ENCODE results near the gene PLXND1.

PLXND1 gene

DNA sequence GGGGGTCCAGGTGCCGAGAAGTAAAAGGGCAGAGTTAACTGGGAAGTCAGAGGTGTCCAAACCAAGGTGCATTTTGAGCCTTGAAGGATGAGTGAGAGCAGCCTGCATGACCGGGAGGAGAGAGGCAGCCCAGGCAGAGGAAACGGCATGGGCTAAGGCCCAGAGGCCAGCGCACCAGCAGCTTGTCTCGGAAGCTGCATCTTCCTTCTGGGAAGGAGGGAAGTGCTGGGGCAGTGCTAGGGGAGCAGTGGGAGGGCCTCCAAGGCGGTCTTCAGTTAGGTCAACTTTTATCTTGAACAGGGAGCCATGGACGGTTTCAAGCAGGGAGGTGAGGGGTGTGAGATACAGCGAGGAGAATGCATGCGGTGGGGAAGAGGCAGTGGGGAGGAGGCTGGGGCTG, 62.5 kb downstream of the PLXND1 start:
- no peak for DNase-seq

DNA sequence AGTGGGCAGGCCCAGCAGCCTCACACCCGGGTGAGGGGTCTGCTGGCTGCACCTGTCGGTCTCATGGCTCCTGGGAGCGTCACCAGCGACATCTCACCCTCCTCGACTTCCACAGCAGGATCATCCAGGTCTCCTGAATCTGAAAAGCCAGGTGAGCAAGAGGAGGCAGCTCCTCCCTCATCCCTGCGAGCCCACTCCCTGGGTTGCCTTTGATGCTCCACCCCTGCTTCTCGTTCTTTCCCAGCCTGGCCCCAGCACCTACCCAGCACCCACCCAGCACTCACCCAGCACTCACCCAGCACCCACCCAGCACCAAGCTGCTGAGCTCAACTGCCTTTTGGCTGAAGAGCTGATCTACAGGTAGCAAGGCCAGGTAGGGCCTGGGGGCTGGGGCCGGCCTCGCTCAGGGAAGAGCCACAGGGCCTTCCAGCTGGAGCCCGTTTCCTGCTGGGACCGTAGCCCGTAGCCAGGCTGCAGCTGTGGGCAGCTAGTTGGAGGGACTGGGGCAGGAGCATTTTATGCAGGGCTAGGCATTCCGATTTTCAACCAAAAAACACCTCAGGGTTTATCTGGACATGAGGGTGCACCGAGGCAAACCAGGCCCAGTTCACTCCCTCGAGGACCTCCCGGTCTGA, 63.2 kb downstream of the PLXND1 start, which contains the start of gene H1-8:
TSS of gene H1-8 (plus strand) at position 20 of the 635 bp plus-strand sequence. CDS start at position 64, 44 bp downstream.
- no peak for DNase-seq

DNA sequence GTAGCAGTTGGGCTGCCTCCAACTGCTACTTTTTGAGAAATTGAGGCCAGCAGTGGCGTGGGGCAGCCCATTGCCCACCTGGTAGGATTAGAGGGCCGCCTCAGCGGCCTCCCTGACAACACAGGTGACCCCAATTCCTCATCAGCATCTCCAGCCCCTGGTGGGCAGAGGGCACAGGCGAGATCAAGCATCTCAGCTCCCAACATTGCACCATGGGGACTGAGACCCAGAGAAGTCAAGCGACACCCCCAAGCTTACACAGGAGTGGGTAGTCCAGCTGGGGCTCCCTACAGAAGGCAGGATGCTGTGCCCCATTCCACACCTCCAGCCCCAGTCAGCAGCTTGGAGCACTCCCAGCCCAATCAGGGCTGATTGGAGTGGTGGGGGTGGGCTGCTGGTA, 63.7 kb downstream of the PLXND1 start:
- DNase-seq = no peak

DNA sequence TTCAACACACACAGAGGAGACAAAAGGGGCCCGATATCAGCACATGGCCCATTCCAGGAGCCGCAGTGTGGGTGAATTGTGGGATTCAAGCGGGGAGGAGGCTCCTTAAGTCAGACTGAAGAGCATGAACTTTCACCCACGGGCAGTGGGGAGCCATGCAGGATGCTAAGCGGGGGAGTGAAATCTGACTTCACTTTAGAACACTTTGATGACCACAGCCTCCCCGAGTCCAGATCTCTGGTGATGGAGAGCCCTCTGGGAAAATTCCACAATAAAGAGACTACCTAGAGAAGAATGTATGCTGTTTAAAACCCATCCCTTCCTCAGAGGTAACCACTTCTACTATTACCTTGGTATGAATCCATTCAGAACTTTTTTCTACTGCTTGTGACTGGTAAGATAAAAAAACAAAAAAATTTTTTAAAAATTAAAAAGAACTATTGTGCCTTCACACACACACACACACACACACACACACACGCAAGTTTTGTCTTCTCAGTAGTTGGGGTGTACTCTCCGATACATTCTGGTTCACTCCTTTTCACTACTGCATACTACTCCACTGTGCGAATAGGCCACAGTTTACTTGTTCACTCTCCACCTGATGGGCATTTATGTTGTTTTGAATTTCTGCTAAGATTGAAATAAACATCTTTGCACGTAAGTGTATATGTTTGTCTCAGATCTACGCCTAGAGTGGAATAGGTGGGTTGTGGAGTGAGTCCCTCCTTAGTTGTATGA, 65.5 kb downstream of the PLXND1 start:
- no peak for DNase-seq

GRCh38 chr3:129539206-129539605, 67.3 kb downstream of the PLXND1 start:
- no peak for DNase-seq

GRCh38 chr3:129536804-129537203, 69.7 kb downstream of the PLXND1 start:
- no peak for DNase-seq

DNA sequence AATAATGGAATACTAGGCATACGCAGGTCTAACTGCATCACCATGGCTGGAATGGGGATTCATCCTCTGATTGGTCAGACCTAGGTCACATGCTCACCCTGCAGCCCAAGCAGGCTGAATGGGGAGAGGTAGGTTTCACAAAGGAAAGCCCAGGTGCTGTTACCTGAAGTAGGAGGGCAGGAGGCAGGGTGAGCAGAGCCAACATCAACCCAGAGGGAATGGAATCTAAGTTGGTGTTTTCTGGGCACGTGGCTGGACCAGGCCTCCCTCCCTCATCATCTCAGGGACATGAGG, 70.2 kb downstream of the PLXND1 start:
- DNase-seq = no peak

DNA sequence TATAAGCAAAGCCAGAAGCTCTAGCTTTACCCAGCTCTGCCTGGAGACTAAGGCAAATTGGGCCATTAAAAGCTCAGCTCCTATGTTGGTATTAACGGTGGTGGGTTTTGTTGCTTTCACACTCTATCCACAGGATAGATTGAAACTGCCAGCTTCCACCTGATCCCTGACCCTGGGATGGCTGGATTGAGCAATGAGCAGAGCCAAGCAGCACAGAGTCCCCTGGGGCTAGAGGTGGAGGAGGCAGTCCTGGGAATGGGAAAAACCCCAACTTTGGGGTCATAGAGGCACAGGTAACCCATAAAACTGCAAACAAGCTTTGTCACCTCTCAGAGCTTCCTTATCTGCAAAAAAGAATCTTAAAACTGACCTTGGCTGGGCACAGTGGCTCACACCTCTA, 71.4 kb downstream of the PLXND1 start:
- DNase-seq = no peak

DNA sequence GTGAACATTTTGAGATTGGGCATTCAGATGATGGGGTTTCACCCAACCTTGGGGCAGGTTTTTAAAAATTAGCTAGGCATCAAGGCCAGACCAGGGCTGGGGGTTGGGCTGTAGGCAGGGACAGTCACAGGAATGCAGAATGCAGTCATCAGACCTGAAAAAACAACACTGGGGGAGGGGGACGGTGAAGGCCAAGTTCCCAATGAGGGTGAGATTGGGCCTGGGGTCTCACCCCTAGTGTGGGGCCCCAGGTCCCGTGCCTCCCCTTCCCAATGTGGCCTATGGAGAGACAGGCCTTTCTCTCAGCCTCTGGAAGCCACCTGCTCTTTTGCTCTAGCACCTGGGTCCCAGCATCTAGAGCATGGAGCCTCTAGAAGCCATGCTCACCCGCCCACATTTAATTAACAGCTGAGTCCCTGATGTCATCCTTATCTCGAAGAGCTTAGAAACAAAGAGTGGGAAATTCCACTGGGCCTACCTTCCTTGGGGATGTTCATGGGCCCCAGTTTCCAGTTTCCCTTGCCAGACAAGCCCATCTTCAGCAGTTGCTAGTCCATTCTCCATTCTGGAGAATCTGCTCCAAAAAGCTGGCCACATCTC, 71.9 kb downstream of the PLXND1 start:
- DNase-seq = no peak

DNA sequence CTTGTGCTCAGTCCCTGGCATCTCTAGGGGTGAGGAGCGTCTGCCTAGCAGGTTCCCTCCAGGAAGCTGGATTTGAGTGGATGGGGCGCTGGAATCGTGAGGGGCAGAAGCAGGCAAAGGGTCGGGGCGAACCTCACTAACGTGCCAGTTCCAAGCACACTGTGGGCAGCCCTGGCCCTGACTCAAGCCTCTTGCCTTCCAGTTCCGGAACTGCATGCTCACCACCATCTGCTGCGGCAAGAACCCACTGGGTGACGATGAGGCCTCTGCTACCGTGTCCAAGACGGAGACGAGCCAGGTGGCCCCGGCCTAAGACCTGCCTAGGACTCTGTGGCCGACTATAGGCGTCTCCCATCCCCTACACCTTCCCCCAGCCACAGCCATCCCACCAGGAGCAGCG, 73.1 kb downstream of the PLXND1 start:
- DNase-seq = no peak

DNA sequence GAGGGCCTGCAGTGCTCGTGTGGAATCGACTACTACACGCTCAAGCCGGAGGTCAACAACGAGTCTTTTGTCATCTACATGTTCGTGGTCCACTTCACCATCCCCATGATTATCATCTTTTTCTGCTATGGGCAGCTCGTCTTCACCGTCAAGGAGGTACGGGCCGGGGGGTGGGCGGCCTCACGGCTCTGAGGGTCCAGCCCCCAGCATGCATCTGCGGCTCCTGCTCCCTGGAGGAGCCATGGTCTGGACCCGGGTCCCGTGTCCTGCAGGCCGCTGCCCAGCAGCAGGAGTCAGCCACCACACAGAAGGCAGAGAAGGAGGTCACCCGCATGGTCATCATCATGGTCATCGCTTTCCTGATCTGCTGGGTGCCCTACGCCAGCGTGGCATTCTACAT, 74.2 kb downstream of the PLXND1 start:
- no peak for DNase-seq

- no peak for DNase-seq
These were observed 74.8 kb downstream of the PLXND1 start for GRCh38 chr3:129531699-129532098.

GRCh38 chr3:129530821-129531220, 75.7 kb downstream of the PLXND1 start:
- DNase-seq = no peak

GRCh38 chr3:129530251-129530791, 76.2 kb downstream of the PLXND1 start:
- DNase-seq = no peak

- DNase-seq = no peak
These were observed 76.9 kb downstream of the PLXND1 start for GRCh38 chr3:129529436-129530210.

DNA sequence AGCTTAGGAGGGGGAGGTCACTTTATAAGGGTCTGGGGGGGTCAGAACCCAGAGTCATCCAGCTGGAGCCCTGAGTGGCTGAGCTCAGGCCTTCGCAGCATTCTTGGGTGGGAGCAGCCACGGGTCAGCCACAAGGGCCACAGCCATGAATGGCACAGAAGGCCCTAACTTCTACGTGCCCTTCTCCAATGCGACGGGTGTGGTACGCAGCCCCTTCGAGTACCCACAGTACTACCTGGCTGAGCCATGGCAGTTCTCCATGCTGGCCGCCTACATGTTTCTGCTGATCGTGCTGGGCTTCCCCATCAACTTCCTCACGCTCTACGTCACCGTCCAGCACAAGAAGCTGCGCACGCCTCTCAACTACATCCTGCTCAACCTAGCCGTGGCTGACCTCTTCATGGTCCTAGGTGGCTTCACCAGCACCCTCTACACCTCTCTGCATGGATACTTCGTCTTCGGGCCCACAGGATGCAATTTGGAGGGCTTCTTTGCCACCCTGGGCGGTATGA, 77.8 kb downstream of the PLXND1 start, which contains the start of gene RHO:
TSS of gene RHO (plus strand) at position 51 of the 512 bp plus-strand sequence. CDS start at position 146, 95 bp downstream.
- no peak for DNase-seq

DNA sequence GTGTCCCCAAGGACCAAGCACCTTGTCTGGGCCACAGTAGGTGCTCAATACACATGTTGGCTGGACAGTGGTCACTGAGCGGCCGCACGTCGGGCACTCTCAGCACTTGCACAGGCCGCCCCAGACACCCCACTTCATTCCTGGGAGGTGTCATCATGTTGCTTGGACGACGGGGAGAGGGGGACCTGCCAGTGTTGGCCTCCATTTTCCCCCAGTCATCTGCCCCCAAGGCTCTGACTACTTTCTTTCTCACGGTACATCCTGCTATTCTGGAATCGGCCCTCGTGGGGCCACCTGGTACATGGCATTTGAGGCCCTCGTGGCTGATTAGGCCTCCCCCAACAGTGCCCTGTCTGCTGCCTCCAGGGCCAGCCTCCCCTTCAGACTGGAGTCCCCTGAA, 79.2 kb downstream of the PLXND1 start:
- no peak for DNase-seq

GRCh38 chr3:129526121-129526900, 80.2 kb downstream of the PLXND1 start:
- DNase-seq = no peak

DNA sequence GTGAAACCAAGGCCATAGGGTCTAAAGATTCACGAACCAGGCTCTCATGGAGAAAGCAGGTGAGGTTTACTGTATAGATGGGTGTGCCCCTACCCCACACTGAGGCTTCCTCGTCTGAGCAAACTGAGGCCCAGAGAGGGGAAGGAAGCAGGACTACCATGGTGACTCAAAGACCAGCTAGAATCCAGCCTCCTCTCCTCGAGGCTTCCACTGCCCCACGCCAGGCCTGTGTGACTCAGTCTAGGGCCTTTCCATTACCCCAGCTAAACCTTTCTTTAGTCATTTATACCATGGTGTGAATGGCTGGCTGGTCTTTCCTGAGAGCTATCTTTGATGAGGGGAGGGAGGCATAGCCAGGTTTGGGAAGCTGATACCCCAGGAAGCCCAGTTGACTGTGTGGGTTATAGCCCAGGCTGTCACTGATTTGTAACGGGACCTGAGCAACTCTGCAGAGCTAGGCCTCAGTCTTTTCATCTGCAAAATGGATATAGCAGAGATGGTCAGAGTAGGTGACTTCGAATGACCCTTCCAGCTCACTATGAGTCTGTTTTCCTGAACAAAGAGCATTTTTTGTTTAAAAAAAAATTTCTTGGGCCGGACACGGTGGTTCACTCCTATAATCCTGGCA, 81.0 kb downstream of the PLXND1 start:
- no peak for DNase-seq

DNA sequence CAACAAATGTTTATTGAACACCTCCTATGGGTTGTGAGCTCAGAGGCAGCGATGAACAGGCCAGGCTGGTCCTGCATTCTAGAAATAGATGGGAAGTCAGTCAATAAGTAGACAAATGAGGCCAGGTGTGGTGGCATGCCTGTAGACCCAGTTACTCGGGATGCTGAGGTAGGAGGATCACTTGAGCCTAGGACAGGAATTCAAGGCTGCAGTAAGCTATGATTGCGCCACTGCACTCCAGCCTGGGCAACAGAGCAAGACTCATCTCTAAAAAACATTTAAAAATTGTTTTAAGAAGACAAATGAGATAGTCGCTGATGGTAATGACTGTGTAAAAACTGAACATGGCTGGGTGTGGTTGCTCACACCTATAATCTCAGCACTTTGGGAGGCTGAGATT, 82.4 kb downstream of the PLXND1 start:
- no peak for DNase-seq

GRCh38 chr3:129522953-129523352, 83.5 kb downstream of the PLXND1 start:
- DNase-seq = no peak

GRCh38 chr3:129521611-129522010, 84.9 kb downstream of the PLXND1 start:
- DNase-seq = no peak

Data from activated effector memory CD4-positive, alpha-beta T cell treated with Interleukin-2 at 50 U/mL for 16 hours (primary cell).